BJ (cell line): ENCODE measurements around the gene ECHS1. TPM values are rescaled to one million over a fixed set of nuclear protein-coding genes. Genes with fewer than 3 reads are reported as not detected.
A peak's percentile ranks its signal among the peaks of the same experiment; 100 is the strongest.

Experiments
- CTCF ChIA-PET: fragments of 350-600 bp; formaldehyde crosslinking; extraction: SDS; loops from one replicate; lab custom pipeline; 2021; ENCODE audit warnings: antibody characterized with exemption, inconsistent platforms; lab: Yijun Ruan, JAX
- POLR2A ChIA-PET: fragments of 300-600 bp; sonication (Branson Sonifier 250); formaldehyde crosslinking; extraction: SDS; loops from one replicate; lab custom pipeline; 2021; ENCODE audit warnings: antibody characterized with exemption; lab: Charles Lee
- DNase-seq: peaks from one replicate; pipeline ENCODE4 v3.0.0-alpha.2; 2011; ENCODE audit warnings: low read depth
- H3K27me3 ChIP-seq: 2 replicates; pipeline ENCODE4 v1.6.0; 2011; ENCODE audit warnings: low read length; ENCODE audit not compliant: control insufficient read depth, insufficient read depth
- H3K36me3 ChIP-seq: 2 replicates; pipeline ENCODE4 v1.5.1; 2011; ENCODE audit warnings: low read length; ENCODE audit not compliant: control insufficient read depth, insufficient read depth
- H3K4me3 ChIP-seq: 2 replicates; pipeline ENCODE4 v1.5.1; 2011; ENCODE audit warnings: low read depth, mild to moderate bottlenecking, control low read depth, low read length
- polyA plus RNA-seq: library from polyadenylated mRNA; depleted of rRNA; stranded (reverse); fragments of >200 nt; gene quantifications from 2 replicates; pipeline ENCODE4 v1.2.3, GENCODE V29; 2011
- TF ChIP-seq, protein P1 (sequence below): IDR thresholded peaks from 2 replicates; pipeline ENCODE4 v1.5.1; 2011; ENCODE audit warnings: low read depth, mild to moderate bottlenecking, control low read depth, inconsistent platforms, low read length, moderate library complexity; ENCODE audit not compliant: insufficient read depth

The ECHS1 gene
- polyA plus RNA-seq, 1 experiment = 63.9 TPM

DNA sequence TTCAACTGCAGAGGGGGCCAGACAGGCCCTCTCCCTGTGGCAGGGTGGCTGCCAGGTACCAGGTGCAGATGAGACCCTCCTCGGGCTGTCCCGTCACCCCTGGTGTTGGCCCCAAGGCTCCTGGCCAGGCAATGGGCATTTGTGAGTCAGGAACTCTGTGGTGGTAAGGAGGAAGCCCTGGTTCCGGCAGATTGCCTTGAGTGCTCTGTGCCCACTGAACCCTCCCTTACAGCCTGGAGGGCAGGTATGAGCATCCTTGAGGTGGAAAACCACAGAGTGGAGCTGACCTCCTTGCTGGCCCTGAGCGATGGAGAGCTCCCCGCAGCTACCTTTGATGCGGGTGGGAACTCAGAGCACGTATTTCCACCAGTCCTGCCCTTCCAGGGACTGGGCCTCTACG, 7.9 kb upstream of the ECHS1 start:
- Histone ChIP-seq H3K36me3 (peaks cover 1% of the 10 kb centered on the region; the same call in 1 of the 2 replicates), H3K27me3 (no peaks in the 10 kb centered on the region), H3K4me3 (no peak overlapping the region)
- CTCF ChIA-PET = no interaction called here
- TF ChIP-seq, protein P1, sequence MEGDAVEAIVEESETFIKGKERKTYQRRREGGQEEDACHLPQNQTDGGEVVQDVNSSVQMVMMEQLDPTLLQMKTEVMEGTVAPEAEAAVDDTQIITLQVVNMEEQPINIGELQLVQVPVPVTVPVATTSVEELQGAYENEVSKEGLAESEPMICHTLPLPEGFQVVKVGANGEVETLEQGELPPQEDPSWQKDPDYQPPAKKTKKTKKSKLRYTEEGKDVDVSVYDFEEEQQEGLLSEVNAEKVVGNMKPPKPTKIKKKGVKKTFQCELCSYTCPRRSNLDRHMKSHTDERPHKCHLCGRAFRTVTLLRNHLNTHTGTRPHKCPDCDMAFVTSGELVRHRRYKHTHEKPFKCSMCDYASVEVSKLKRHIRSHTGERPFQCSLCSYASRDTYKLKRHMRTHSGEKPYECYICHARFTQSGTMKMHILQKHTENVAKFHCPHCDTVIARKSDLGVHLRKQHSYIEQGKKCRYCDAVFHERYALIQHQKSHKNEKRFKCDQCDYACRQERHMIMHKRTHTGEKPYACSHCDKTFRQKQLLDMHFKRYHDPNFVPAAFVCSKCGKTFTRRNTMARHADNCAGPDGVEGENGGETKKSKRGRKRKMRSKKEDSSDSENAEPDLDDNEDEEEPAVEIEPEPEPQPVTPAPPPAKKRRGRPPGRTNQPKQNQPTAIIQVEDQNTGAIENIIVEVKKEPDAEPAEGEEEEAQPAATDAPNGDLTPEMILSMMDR = no peak
- no peak for DNase-seq
- POLR2A ChIA-PET = no interaction called here

DNA sequence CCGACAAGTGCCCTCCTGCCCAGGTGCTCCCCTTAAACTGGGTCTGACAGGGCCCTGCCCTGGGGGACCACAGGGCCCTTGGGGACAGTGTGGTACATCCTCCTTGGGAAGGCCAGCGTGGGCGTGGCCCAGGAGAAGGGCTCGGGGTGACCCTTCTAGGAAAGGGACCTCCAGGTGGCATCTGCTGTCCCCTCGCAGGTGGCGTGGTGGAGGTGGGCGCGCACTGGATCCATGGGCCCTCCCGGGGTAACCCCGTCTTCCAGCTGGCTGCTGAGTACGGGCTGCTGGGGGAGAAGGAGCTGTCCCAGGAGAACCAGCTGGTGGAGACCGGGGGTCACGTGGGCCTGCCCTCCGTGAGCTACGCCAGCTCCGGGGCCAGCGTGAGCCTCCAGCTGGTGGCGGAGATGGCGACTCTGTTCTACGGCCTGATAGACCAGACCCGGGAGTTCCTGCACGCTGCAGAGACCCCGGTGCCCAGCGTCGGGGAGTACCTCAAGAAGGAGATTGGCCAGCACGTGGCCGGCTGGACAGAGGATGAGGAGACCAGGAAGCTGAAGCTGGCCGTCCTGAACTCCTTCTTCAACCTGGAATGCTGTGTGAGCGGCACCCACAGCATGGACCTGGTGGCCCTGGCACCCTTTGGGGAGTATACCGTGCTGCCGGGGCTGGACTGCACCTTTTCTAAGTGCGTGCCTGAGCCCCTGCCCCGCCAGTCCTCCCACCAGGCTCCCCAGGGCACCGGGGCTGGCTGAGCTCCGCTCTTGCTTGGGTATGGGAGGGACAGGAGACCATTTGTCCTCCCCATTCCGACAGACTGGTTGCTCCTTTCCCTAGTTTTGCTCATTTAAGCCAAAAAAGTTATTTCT, 6.9 kb upstream of the ECHS1 start:
- ChIA-PET CTCF (interaction anchor here (0.7 kb wide), 1 partner anchor 8 kb away, joined by 3 read pairs; no protein-coding TSS in a partner anchor), POLR2A (no interaction called here)
- Histone ChIP-seq H3K27me3 (no peaks in the 10 kb centered on the region), H3K36me3 (peaks cover 1% of the 10 kb centered on the region; the same call in 1 of the 2 replicates), H3K4me3 (peak overlapping the region; percentile 61)
- TF ChIP-seq, protein P1 = no peak
- no peak for DNase-seq

DNA sequence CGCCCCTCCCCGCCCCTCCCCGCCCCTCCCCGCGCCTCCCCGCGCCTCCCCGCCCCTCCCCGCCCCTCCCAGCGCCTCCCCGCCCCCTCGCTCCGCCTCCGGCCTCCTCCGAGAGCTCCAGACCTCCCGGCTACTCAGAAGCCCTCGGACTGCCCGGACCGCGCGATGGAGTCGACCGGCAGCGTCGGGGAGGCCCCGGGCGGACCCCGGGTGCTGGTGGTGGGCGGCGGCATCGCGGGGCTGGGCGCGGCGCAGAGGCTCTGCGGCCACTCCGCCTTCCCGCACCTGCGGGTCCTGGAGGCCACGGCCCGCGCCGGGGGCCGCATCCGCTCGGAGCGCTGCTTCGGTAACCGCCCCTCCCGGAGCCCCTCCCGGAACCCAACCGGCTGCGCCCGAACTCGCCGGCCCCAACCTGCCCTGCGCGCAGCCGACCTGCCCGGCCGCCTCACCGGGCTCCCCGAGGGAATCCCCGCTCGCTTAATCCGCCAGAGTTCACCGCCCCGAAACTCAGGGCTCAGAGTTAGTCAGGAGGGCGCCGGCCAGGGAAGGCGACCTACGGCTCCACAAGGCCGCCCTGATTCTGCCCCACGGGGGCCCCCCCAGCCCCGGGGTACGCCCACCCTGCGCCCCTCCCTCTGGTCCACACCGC, 6.1 kb upstream of the ECHS1 start, which contains the start of gene PAOX:
PAOX (plus strand) TSS at position 111 of the 649 bp plus-strand sequence; CDS start at position 166, 55 bp downstream.
- Histone ChIP-seq H3K36me3 (peaks cover 1% of the 10 kb centered on the region; the same call in 1 of the 2 replicates), H3K4me3 (peak within 1 kb of the TSS; percentile 88), H3K27me3 (no peaks in the 10 kb centered on the region)
- ChIA-PET CTCF (interaction anchor here (0.7 to 1.2 kb wide), 3 partner anchors 9 to 58 kb away, joined by 3 to 5 read pairs (median 3); no protein-coding TSS in a partner anchor), POLR2A (no interaction called here)
- TF ChIP-seq, protein P1 = no peak
- DNase-seq = no peak

DNA sequence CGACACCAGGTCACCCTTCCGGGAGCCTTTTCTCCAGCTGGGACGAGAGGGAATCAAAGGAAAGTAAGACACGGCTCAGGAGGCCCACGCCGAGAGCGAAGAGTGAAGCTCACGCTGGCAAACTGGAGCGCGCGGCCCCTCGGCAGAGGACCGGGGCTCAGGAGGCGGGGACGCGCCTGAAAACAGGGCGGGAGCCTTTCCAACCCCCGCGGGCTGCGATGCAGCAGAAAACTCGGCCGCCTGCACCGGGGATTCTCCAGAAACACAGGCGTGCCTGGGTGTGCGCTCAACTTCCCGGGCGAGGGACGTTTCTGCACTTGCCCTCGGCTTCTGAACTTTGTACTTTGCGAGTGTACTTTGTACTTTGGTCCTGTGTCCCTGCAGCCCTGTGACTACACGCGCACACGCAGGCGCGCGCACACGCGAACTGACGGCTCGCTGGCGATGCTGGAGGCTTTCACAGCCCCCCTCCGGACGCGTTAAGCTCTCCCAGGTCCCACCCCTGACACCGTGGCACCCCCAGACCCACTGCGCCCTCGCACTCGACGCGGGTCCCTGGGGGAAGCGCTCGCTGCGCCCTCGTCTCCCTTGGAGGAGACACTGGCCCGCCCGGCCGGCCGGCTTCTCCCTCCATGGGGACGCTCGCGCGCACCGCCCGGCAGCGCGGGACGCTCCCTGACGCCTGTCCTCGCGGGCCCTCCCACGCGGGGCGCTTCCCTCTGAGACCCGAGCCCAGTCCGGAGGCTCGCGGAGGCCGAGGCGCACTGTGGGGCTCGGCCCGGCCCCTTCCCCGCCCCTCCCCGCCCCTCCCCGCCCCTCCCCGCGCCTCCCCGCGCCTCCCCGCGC, 5.3 kb upstream of the ECHS1 start:
- Histone ChIP-seq H3K27me3 (no peaks in the 10 kb centered on the region), H3K36me3 (no peaks in the 10 kb centered on the region; the same call in 1 of the 2 replicates), H3K4me3 (peak overlapping the region; percentile 88)
- TF ChIP-seq, protein P1 = no peak
- CTCF ChIA-PET = interaction anchor here (1.0 to 1.2 kb wide), 2 partner anchors 49 to 59 kb away, joined by 3 to 5 read pairs; no protein-coding TSS in a partner anchor
- no peak for DNase-seq
- POLR2A ChIA-PET = interaction anchor here (0.5 to 0.7 kb wide), 2 partner anchors 9 to 49 kb away, joined by 3 to 7 read pairs; no protein-coding TSS in a partner anchor
